Measurements from ENCODE around the gene HYCC2.

HYCC2 gene

DNA sequence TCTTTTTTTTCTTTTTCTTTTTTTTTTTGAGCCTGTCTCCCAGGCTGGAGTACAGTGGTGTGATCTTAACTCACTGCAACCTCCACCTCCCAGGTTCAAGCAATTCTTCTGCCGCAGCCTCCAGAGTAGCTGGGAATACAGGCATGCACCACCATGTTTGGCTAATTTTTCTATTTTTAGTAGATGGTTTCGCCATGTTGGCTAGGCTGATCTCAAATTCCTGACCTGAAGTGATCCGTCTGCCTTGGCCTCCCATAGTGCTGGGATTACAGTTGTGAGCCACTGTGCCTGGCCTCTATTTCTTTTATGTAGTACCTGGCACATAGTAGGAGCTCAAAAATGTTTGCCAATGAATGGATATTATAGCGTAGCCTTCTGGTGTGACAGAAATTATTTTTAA lies 37.7 kb upstream of the HYCC2 start:
- no peak for DNase-seq (ENCODE audit: low spot score)
- CTCF ChIA-PET, result interaction anchor here (0.9 kb wide), 1 partner anchor 36 kb away, joined by 3 read pairs; no protein-coding TSS in a partner anchor
- H3K27ac ChIP-seq, result no peak overlapping the region
- TF ChIP-seq, protein P1, sequence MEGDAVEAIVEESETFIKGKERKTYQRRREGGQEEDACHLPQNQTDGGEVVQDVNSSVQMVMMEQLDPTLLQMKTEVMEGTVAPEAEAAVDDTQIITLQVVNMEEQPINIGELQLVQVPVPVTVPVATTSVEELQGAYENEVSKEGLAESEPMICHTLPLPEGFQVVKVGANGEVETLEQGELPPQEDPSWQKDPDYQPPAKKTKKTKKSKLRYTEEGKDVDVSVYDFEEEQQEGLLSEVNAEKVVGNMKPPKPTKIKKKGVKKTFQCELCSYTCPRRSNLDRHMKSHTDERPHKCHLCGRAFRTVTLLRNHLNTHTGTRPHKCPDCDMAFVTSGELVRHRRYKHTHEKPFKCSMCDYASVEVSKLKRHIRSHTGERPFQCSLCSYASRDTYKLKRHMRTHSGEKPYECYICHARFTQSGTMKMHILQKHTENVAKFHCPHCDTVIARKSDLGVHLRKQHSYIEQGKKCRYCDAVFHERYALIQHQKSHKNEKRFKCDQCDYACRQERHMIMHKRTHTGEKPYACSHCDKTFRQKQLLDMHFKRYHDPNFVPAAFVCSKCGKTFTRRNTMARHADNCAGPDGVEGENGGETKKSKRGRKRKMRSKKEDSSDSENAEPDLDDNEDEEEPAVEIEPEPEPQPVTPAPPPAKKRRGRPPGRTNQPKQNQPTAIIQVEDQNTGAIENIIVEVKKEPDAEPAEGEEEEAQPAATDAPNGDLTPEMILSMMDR (conservative IDR thresholded peaks at IDR 0.05; ENCODE audit: low read depth), result no peak
- POLR2A ChIA-PET (ENCODE audit: low non-redundant PET), result no interaction called here

DNA sequence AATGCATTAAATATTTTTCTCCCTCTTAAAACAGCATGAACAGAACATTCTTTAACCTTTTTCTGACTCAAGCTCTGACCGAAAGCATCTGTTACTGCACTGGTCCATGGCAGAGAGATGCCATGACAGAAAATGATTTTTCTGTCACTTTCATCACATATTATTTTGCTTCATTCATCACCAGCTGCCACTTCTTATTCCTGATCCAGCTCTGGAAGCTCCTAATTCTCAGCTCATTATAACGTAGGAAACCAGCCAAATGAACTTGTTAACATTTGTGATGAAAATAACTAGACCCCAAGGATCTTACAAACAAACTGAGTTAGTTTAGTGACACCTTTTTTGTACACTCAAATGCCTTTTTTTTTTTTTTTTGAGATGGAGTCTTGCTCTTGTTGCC lies 36.9 kb upstream of the HYCC2 start:
- TF ChIP-seq, protein P1 (conservative IDR thresholded peaks at IDR 0.05; ENCODE audit: low read depth), result no peak
- ChIA-PET CTCF (no interaction called here), POLR2A (ENCODE audit: low non-redundant PET) (no interaction called here)
- no peak for DNase-seq (ENCODE audit: low spot score)
- H3K27ac ChIP-seq, result no peak overlapping the region

DNA sequence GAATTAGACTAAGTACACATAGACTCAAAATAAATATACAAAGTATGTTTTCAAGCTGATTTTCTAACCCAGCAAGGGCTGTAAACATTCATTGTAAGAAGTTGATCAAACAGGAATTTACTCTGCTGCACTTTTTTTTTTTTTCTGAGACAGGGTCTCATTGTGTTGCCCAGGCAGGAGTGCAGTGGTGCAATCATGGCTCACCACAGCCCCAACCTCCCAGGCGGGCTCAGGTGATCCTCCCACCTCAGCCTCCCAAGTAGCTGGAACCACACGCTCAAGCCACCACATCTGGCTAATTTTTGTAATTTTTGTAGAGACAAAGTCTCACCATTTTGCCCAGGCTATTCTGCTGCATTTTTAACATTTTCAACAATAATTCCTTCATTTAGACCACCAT lies 36.2 kb upstream of the HYCC2 start:
- TF ChIP-seq, protein P1 (conservative IDR thresholded peaks at IDR 0.05; ENCODE audit: low read depth), result no peak
- DNase-seq (ENCODE audit: low spot score), result no peak
- ChIA-PET POLR2A (ENCODE audit: low non-redundant PET) (no interaction called here), CTCF (no interaction called here)
- no peak overlapping the region for H3K27ac ChIP-seq

DNA sequence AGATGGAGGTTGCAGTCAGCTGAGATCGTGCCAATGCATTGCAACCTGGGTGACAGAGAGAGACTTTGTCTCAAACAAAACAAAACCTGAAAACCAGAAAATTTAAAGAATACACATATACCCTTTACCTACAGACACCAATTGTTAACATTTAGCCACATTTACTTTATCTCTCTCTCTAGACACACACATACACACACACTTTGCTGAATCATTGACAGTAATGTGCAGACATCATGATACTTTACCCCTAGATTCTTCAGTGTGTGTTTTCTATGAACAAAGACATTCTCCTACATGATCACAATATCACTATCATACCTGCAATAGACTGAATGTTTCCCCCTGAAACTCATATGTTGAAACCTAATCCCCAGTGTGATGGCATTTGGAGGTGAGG lies 34.3 kb upstream of the HYCC2 start:
- ChIA-PET POLR2A (ENCODE audit: low non-redundant PET) (no interaction called here), CTCF (no interaction called here)
- DNase-seq (ENCODE audit: low spot score), result no peak
- TF ChIP-seq, protein P1 (conservative IDR thresholded peaks at IDR 0.05; ENCODE audit: low read depth), result no peak
- no peak overlapping the region for H3K27ac ChIP-seq

DNA sequence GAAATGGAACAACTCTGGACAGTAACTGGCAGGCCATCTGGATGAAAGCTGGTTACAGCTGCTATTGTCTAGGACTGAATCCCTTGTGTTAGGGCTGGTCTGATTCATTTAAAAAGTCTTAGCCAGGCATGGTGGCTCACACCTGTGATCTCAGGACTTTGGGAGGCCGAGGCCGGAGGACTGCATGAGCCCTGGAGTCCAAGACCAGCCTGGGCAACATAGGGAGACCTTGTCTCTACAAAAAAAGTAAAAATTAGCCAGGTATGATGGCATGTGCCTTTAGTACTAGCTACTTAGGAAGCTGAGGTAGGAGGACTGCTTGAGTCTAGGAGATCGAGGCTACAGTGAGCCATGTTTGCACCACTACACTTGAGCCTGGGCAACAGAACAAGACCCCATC lies 29.0 kb upstream of the HYCC2 start:
- TF ChIP-seq, protein P1 (conservative IDR thresholded peaks at IDR 0.05; ENCODE audit: low read depth), result no peak
- H3K27ac ChIP-seq, result no peak overlapping the region
- ChIA-PET CTCF (no interaction called here), POLR2A (ENCODE audit: low non-redundant PET) (interaction anchor here (0.6 kb wide), 1 partner anchor 12 kb away, joined by 3 read pairs; no protein-coding TSS in a partner anchor)
- no peak for DNase-seq (ENCODE audit: low spot score)

DNA sequence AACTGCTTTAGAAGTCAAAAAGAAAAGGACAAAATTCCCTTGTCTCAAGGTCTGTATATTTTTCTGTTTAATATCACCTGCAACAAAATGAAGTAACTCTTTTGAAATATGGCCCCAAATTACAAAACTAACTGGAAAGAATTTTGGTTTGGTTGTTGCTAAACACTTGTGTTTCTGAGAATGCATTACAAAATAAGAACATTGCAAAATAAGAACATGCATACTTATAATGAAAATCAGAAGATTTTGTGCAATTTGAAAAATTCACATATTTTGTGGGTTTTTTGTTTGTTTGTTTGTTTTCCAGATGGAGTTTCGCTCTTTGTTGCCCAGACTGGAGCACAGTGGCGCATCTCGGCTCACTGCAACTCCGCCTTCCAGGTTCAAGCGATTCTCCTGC lies 22.1 kb upstream of the HYCC2 start:
- TF ChIP-seq, protein P1 (conservative IDR thresholded peaks at IDR 0.05; ENCODE audit: low read depth), result no peak
- H3K27ac ChIP-seq, result no peak overlapping the region
- ChIA-PET POLR2A (ENCODE audit: low non-redundant PET) (no interaction called here), CTCF (no interaction called here)
- DNase-seq (ENCODE audit: low spot score), result no peak

DNA sequence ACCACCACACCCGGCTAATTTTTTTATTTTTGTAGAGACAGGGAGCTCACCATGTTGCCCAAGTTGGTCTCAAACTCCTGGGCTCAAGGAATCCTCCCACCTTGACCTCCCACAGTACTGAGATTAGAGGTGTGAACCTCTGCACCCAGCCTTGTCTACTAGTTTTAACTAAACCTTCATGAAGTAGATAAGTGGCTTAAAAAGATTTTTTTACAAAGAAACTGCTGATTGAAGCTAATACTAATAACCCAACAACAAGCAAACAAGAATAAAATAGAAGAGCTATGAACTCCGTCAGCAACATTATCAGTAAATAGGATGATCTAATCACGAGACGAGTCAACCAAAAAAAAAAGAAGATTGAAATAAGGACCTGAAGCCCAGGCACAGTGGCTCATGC lies 19.1 kb upstream of the HYCC2 start:
- ChIA-PET POLR2A (ENCODE audit: low non-redundant PET) (no interaction called here), CTCF (interaction anchor here (0.6 kb wide), 1 partner anchor 64 kb away, joined by 4 read pairs; no protein-coding TSS in a partner anchor)
- H3K27ac ChIP-seq, result no peak overlapping the region
- TF ChIP-seq, protein P1 (conservative IDR thresholded peaks at IDR 0.05; ENCODE audit: low read depth), result no peak
- no peak for DNase-seq (ENCODE audit: low spot score)

Data from RWPE1 (cell line).